Naive thymus-derived CD8-positive, alpha-beta T cell (primary cell): ENCODE data around the gene ZNF599. TPM values are rescaled to one million over a fixed set of nuclear protein-coding genes. Genes with fewer than 3 reads are reported as not detected.

Experiments used
- ATAC-seq, 2 donors: fragments of 150-1000 bp; cut with Tn5 transposase in 1 of 2; sonication (Bioruptor Pico), chemical (Tn5 transposase) in 1 of 2; 1 replicate in 1 of 2; 2 replicates in 1 of 2; pipeline ENCODE4 v1.10.0; 2021; ENCODE audit warnings: mild to moderate bottlenecking in 2 of 2, moderate library complexity in 2 of 2
- POLR2A ChIA-PET: fragments of 350-600 bp; sonication (Branson Sonifier 250); formaldehyde crosslinking; loops from one replicate; lab custom pipeline; 2021; ENCODE audit warnings: antibody characterized with exemption; lab: Charles Lee
- DNase-seq, 10 donors: peaks; one replicate each; pipeline versions ENCODE4 v3.0.0 to v3.0.0-alpha.2; 2020 to 2022
- H3K27ac Mint-ChIP-seq, 10 donors: one replicate each; pipeline ENCODE4 v1.8.0; 2020 to 2022; ENCODE audit warnings: mild to moderate bottlenecking in 10 of 10, mixed read lengths in 10 of 10, moderate library complexity in 4 of 10, inconsistent platforms in 1 of 10
- H3K27me3 Mint-ChIP-seq, 5 donors: one replicate each; pipeline ENCODE4 v1.8.0; 2021 to 2022; ENCODE audit warnings: mixed read lengths in 5 of 5
- H3K36me3 Mint-ChIP-seq, 3 donors: one replicate each; pipeline ENCODE4 v1.8.0; 2020 to 2022; ENCODE audit warnings: mixed read lengths in 3 of 3, mild to moderate bottlenecking in 2 of 3, inconsistent platforms in 1 of 3
- H3K4me1 Mint-ChIP-seq, 4 donors: one replicate each; pipeline ENCODE4 v1.8.0; 2021 to 2022; ENCODE audit warnings: mixed read lengths in 4 of 4
- H3K4me3 Mint-ChIP-seq, 10 donors: one replicate each; pipeline ENCODE4 v1.8.0; 2020 to 2022; ENCODE audit warnings: mild to moderate bottlenecking in 10 of 10, mixed read lengths in 10 of 10, moderate library complexity in 6 of 10, inconsistent platforms in 1 of 10
- H3K9me3 Mint-ChIP-seq, 9 donors: one replicate each; pipeline ENCODE4 v1.8.0; 2020 to 2022; ENCODE audit warnings: mixed read lengths in 9 of 9, mild to moderate bottlenecking in 3 of 9, inconsistent platforms in 1 of 9, moderate library complexity in 1 of 9
- polyA plus RNA-seq, 3 donors: library from polyadenylated mRNA; unstranded; fragments of 300-500 nt; fragmentation: Illumina TruSeq; gene quantifications; one replicate each; pipeline ENCODE4 v1.2.3, GENCODE V29; 2021
- total RNA-seq, 8 experiments: library from RNA in 2 of 8; stranded (reverse) in 2 of 8; gene quantifications; one replicate each; pipeline ENCODE4 v1.2.3 and lab custom pipeline; 2021 to 2026

The ZNF599 gene
- total and polyA plus RNA-seq, 5 experiments from 2014 or later: 8.6 to 11.3 (median 9.5) TPM

GRCh38 chr19:34734537-34735103 is 38.4 kb downstream of the ZNF599 start:
- POLR2A ChIA-PET: interaction anchor here (1.3 kb wide), 1 partner anchor 38 kb away, joined by 5 read pairs; no protein-coding TSS in a partner anchor
- Mint-ChIP-seq H3K4me1 (peaks cover 15 to 34% (median 31%) of the 10 kb centered on the region in 4 donors), H3K27me3 (peaks cover 0 to 2% (median 0%) of the 10 kb centered on the region in 5 donors), H3K4me3 (peak overlapping the region; percentile 87 to 99 (median 96)), H3K36me3 (peaks cover 27 to 38% (median 34%) of the 10 kb centered on the region in 3 donors), H3K27ac (peak overlapping the region; percentile 89 to 100 (median 98)), H3K9me3 (peaks cover 6 to 43% (median 26%) of the 10 kb centered on the region in 9 donors)
- DNase-seq (peak in 1 of 10 donors; percentile 82), ATAC-seq (peak; percentile 70 to 83)

DNA sequence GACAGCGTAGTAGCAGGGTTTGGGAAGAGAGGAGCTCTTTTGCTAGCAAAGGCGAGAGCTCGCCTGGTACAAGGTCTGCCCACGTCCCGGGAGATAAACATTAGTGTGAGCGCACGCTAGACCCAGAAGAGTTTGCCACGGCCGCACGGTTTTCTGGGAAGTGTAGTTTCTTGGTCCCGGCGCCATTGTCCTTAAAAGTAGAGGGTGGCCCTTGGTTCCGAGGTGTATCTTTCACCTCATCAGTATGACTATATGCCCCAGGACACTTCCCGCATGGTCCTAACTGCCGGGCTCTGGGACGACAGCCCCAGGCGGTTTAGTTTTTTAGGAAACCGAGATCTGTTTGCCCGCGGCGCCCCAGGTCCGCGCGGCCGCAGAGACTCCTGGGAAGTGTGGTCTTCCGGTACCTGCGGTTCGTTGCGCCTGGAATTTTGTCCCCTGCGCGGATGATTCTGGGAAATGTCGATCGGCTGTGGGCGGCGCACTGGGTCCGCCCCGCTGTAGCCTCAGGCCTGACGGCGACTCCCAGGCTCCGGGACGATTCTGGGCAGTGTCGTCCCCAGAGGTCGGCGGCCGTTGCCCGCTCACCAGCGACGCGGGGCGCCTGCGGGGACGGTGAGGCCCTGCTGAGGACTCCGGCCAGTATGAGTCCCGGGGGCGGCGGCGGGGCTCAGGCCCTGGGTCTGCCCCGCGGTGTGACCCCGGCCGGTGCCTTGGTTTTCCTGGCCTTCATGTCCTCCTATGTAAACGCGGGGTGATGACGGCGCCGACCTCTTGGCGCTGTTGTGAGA is 39.1 kb downstream of the ZNF599 start, which contains the start of gene ZNF181:
TSS of gene ZNF181 (plus strand) at position 498 of the 791 bp plus-strand sequence. CDS start 795 bp downstream, outside the sequence.
- peaks cover 20 to 31% (median 27%) of the 10 kb centered on the region in 3 donors for H3K36me3 Mint-ChIP-seq
- H3K9me3 Mint-ChIP-seq: peaks cover 2 to 36% (median 19%) of the 10 kb centered on the region in 9 donors
- H3K4me1 Mint-ChIP-seq: peaks cover 15 to 34% (median 31%) of the 10 kb centered on the region in 4 donors
- POLR2A ChIA-PET: interaction anchor here (0.6 to 2.2 kb wide), 8 partner anchors 37 to 1385 kb away, joined by 3 to 20 read pairs (median 4); partner anchors contain the start of genes SCGB2B2, ZNF30, ZNF302 and ZNF792
- ATAC-seq: peak; percentile 84 to 89
- peak; percentile 58 to 89 (median 80) for DNase-seq
- H3K27ac Mint-ChIP-seq: peak within 1 kb of the TSS; percentile 89 to 100 (median 98)
- H3K4me3 Mint-ChIP-seq: peak within 1 kb of the TSS; percentile 87 to 99 (median 96)
- H3K27me3 Mint-ChIP-seq: peaks cover 0 to 4% (median 0%) of the 10 kb centered on the region in 5 donors

GRCh38 chr19:34733266-34733745 is 39.7 kb downstream of the ZNF599 start:
- Mint-ChIP-seq H3K27me3 (peaks cover 0 to 5% (median 2%) of the 10 kb centered on the region in 5 donors), H3K9me3 (peaks cover 2 to 30% (median 13%) of the 10 kb centered on the region in 9 donors)
- DNase-seq: peak in 3 of 10 donors; percentile 23 to 73 (median 51)

GRCh38 chr19:34732612-34733211 is 40.3 kb downstream of the ZNF599 start:
- H3K27ac Mint-ChIP-seq: peak overlapping the region in 9 of 10 donors; percentile 19 to 97 (median 68)
- POLR2A ChIA-PET: interaction anchor here (0.6 to 2.2 kb wide), 6 partner anchors 38 to 1386 kb away, joined by 3 to 20 read pairs (median 4); partner anchors contain the start of genes SCGB2B2, ZNF30 and ZNF302
- DNase-seq: peak in 2 of 10 donors; percentile 1 to 3
- peaks cover 1 to 27% (median 12%) of the 10 kb centered on the region in 9 donors for H3K9me3 Mint-ChIP-seq
- H3K36me3 Mint-ChIP-seq: peaks cover 16 to 22% (median 19%) of the 10 kb centered on the region in 3 donors
- peaks cover 3 to 9% (median 4%) of the 10 kb centered on the region in 5 donors for H3K27me3 Mint-ChIP-seq
- no peak for ATAC-seq
- peak overlapping the region; percentile 39 to 88 (median 68) for H3K4me3 Mint-ChIP-seq
- peaks cover 15 to 34% (median 31%) of the 10 kb centered on the region in 4 donors for H3K4me1 Mint-ChIP-seq

More at GRCh38 chr19:34733266-34733745, 39.7 kb downstream of the ZNF599 start:
- Mint-ChIP-seq H3K4me1 (peaks cover 15 to 34% (median 31%) of the 10 kb centered on the region in 4 donors), H3K36me3 (peaks cover 16 to 26% (median 22%) of the 10 kb centered on the region in 3 donors), H3K4me3 (peak overlapping the region; percentile 87 to 99 (median 96)), H3K27ac (peak overlapping the region; percentile 89 to 100 (median 98))
- POLR2A ChIA-PET: interaction anchor here (0.6 to 2.2 kb wide), 7 partner anchors 37 to 1385 kb away, joined by 3 to 20 read pairs (median 4); partner anchors contain the start of genes SCGB2B2, ZNF30, ZNF302 and ZNF792
- peak; percentile 18 to 37 for ATAC-seq

- Mint-ChIP-seq H3K9me3 (peaks cover 0 to 20% (median 10%) of the 10 kb centered on the region in 9 donors), H3K4me3 (peak overlapping the region in 7 of 10 donors; percentile 5 to 63 (median 41)), H3K36me3 (peaks cover 14 to 16% (median 15%) of the 10 kb centered on the region in 3 donors), H3K4me1 (peaks cover 15 to 33% (median 30%) of the 10 kb centered on the region in 4 donors), H3K27me3 (peaks cover 6 to 17% (median 7%) of the 10 kb centered on the region in 5 donors), H3K27ac (peak overlapping the region in 2 of 10 donors; percentile 51 to 89)
- ATAC-seq (no peak), DNase-seq (no peak)
- POLR2A ChIA-PET: interaction anchor here (2.2 kb wide), 1 partner anchor 55 kb away, joined by 20 read pairs; the partner anchor contains the start of genes SCGB2B2 and ZNF302
These were observed 41.1 kb downstream of the ZNF599 start for GRCh38 chr19:34731964-34732363.

GRCh38 chr19:34731019-34731829 is 41.8 kb downstream of the ZNF599 start:
- Mint-ChIP-seq H3K9me3 (peaks cover 0 to 14% (median 6%) of the 10 kb centered on the region in 9 donors), H3K36me3 (peaks cover 10 to 13% (median 10%) of the 10 kb centered on the region in 3 donors), H3K4me1 (peaks cover 15 to 27% (median 27%) of the 10 kb centered on the region in 4 donors), H3K4me3 (peak overlapping the region in 8 of 10 donors; percentile 5 to 63 (median 40)), H3K27ac (peak overlapping the region in 2 of 10 donors; percentile 48 to 51), H3K27me3 (peaks cover 11 to 24% (median 13%) of the 10 kb centered on the region in 5 donors)
- DNase-seq: no peak
- ATAC-seq: no peak
- POLR2A ChIA-PET: no interaction called here

GRCh38 chr19:34725400-34725799 is 47.6 kb downstream of the ZNF599 start:
- no peak overlapping the region for H3K4me3 Mint-ChIP-seq
- DNase-seq (no peak), ATAC-seq (no peak)
- peaks cover 20 to 51% (median 37%) of the 10 kb centered on the region in 5 donors for H3K27me3 Mint-ChIP-seq
- POLR2A ChIA-PET: no interaction called here
- no peaks in the 10 kb centered on the region for H3K4me1 Mint-ChIP-seq
- H3K9me3 Mint-ChIP-seq: peaks cover 0 to 3% (median 0%) of the 10 kb centered on the region in 9 donors
- no peak overlapping the region for H3K27ac Mint-ChIP-seq
- H3K36me3 Mint-ChIP-seq: peaks cover 0 to 5% (median 0%) of the 10 kb centered on the region in 3 donors

DNA sequence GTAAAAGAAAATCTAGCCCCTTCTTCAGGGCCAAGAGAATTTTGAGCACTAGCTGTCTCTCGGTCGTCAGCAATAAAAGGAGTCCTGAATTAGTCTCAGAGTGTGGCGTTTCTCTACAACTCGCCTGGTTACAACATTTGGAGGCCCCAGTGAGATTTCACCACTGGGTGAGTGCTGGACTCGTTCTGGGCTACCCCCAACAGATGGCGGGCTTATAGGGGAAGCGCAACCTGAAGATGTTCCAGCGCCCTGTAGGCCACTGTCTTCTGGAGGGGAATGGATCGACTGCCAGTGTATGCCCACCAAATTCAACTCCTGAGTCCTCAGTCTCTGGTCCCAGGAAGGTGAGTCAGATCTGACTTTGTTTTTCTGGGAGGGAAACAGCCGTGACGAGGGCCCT is 50.7 kb downstream of the ZNF599 start:
- H3K36me3 Mint-ChIP-seq: no peaks in the 10 kb centered on the region
- peaks cover 19 to 47% (median 34%) of the 10 kb centered on the region in 5 donors for H3K27me3 Mint-ChIP-seq
- H3K4me3 Mint-ChIP-seq: no peak overlapping the region
- ATAC-seq: no peak
- no peak for DNase-seq
- no peaks in the 10 kb centered on the region for H3K9me3 Mint-ChIP-seq
- no peaks in the 10 kb centered on the region for H3K4me1 Mint-ChIP-seq
- no peak overlapping the region for H3K27ac Mint-ChIP-seq
- POLR2A ChIA-PET: no interaction called here

GRCh38 chr19:34715357-34715756 is 57.7 kb downstream of the ZNF599 start:
- DNase-seq (no peak), ATAC-seq (no peak)
- Mint-ChIP-seq H3K4me1 (peaks cover 0 to 6% (median under 1%) of the 10 kb centered on the region in 4 donors), H3K36me3 (peaks cover 5 to 23% (median 5%) of the 10 kb centered on the region in 3 donors), H3K27me3 (peaks cover 17 to 55% (median 27%) of the 10 kb centered on the region in 5 donors), H3K9me3 (peaks cover 0 to 25% (median 22%) of the 10 kb centered on the region in 9 donors), H3K27ac (no peak overlapping the region), H3K4me3 (no peak overlapping the region)
- POLR2A ChIA-PET: no interaction called here

DNA sequence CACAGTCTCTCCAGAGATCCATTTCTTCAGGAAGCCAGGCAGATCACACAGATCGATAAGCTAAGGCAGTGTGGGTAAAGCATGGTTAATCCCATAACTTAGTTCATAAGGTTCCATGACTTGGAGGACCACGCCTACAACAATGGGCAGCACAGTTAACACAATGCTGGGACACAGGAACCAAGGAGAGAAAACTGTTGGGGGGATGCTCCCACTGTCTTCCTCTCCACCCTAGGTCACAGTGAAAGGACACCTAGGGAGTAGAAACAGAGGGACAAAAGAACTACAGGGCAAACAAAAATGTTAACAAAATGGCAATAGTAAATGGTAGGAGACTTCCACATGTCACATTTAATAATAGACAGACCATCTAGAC is 59.8 kb downstream of the ZNF599 start:
- Mint-ChIP-seq H3K4me1 (peaks cover 0 to 6% (median under 1%) of the 10 kb centered on the region in 4 donors), H3K27me3 (peaks cover 22 to 73% (median 27%) of the 10 kb centered on the region in 5 donors), H3K4me3 (no peak overlapping the region), H3K9me3 (peaks cover 0 to 25% (median 22%) of the 10 kb centered on the region in 9 donors), H3K27ac (no peak overlapping the region), H3K36me3 (peaks cover 5 to 23% (median 5%) of the 10 kb centered on the region in 3 donors)
- POLR2A ChIA-PET: no interaction called here
- ATAC-seq: no peak
- DNase-seq: no peak
